ENCODE results near the gene SPAG16. TPM values are rescaled to one million over a fixed set of nuclear protein-coding genes. Genes with fewer than 3 reads are reported as not detected.

The SPAG16 gene
- total RNA-seq, 1 experiment from 2014 or later = 17.3 TPM

DNA sequence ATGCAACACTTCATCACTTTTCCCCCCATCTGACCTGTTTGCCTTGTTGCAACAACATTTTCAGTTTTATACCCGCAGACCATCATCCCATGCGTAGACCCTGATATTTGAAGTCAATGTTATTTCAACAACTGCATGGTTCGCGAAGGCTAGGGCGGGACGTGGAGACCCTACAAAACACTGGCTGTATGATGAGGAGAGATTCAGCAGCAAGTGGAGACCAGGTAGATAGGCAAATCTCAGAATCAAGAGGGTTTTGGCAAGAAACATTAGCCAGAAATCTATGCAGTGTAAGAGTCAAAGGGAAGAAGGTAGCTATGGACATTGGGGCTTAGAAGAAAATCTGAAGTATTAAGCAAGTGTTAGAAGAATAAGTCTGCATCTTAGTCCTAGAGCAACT is 42.4 kb upstream of the SPAG16 start:
- H3K9ac ChIP-seq (ENCODE audit: extremely low read depth, insufficient read length, low read length) = no peak overlapping the region
- H3K14ac ChIP-seq (ENCODE audit: insufficient read depth, low read length) = no peak overlapping the region
- H3T11ph ChIP-seq (ENCODE audit: low read length) = no peak overlapping the region
- no peak overlapping the region for H2BK12ac ChIP-seq (ENCODE audit: insufficient read length, low read depth, low read length)
- H2BK15ac ChIP-seq (ENCODE audit: low read depth, low read length) = no peak overlapping the region
- H2BK20ac ChIP-seq (ENCODE audit: low read depth, low read length, poor library complexity, severe bottlenecking) = no peak overlapping the region
- Mint-ChIP-seq H3K4me3 (no peak overlapping the region), H3K4me1 (peaks cover 6 to 8% of the 10 kb centered on the region in 2 experiments), H3K27ac (no peak overlapping the region), H3K9me3 (no peaks in the 10 kb centered on the region), H3K36me3 (ENCODE audit: insufficient read depth in 1 of 3, low read depth in 3 of 3) (no peaks in the 10 kb centered on the region), H3K27me3 (ENCODE audit: low read depth) (no peaks in the 10 kb centered on the region)
- H3K56ac ChIP-seq (ENCODE audit: insufficient read length, low read depth, low read length) = no peak overlapping the region
- no peak overlapping the region for H3K4ac ChIP-seq (ENCODE audit: low read depth, low read length)
- no peak overlapping the region for H3K4me2 ChIP-seq (ENCODE audit: insufficient read depth, insufficient read length, low read length)
- no peaks in the 10 kb centered on the region for H4K20me1 ChIP-seq (ENCODE audit: control insufficient read depth, insufficient read depth, insufficient read length)
- no peaks in the 10 kb centered on the region for H3K23me2 ChIP-seq (ENCODE audit: insufficient read length, low read depth, low read length, poor library complexity, severe bottlenecking)
- no peak overlapping the region for H3K18ac ChIP-seq (ENCODE audit: insufficient read length, low read depth, low read length)
- no peak overlapping the region for H4K8ac ChIP-seq (replicated peaks; ENCODE audit: insufficient read length, low read depth, low read length)
- no peak overlapping the region for H3K23ac ChIP-seq (ENCODE audit: insufficient read length, low read depth, low read length)
- TF ChIP-seq, protein P1, sequence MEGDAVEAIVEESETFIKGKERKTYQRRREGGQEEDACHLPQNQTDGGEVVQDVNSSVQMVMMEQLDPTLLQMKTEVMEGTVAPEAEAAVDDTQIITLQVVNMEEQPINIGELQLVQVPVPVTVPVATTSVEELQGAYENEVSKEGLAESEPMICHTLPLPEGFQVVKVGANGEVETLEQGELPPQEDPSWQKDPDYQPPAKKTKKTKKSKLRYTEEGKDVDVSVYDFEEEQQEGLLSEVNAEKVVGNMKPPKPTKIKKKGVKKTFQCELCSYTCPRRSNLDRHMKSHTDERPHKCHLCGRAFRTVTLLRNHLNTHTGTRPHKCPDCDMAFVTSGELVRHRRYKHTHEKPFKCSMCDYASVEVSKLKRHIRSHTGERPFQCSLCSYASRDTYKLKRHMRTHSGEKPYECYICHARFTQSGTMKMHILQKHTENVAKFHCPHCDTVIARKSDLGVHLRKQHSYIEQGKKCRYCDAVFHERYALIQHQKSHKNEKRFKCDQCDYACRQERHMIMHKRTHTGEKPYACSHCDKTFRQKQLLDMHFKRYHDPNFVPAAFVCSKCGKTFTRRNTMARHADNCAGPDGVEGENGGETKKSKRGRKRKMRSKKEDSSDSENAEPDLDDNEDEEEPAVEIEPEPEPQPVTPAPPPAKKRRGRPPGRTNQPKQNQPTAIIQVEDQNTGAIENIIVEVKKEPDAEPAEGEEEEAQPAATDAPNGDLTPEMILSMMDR (conservative IDR thresholded peaks at IDR 0.05) = no peak
- H2AFZ ChIP-seq (ENCODE audit: low read length) = no peak overlapping the region
- no peak overlapping the region for H3K27ac ChIP-seq (ENCODE audit: insufficient read length, low read depth, low read length)
- H4K91ac ChIP-seq (ENCODE audit: insufficient read length, low read depth, low read length) = no peak overlapping the region
- no peak overlapping the region for H2BK120ac ChIP-seq (ENCODE audit: low read depth, low read length, poor library complexity, severe bottlenecking)
- H2AK5ac ChIP-seq (ENCODE audit: insufficient read length, low read length) = no peak overlapping the region
- H4K5ac ChIP-seq (ENCODE audit: insufficient read length, low read depth, low read length) = no peak overlapping the region
- H3K9me3 ChIP-seq (ENCODE audit: control insufficient read depth, low read depth, low read length) = no peaks in the 10 kb centered on the region
- no peaks in the 10 kb centered on the region for H3K79me2 ChIP-seq (ENCODE audit: insufficient read depth, low read length)
- H3K79me1 ChIP-seq (ENCODE audit: insufficient read depth, low read depth, low read length, poor library complexity, severe bottlenecking) = no peaks in the 10 kb centered on the region
- H3K4me1 ChIP-seq (ENCODE audit: insufficient read depth, low read length) = no peaks in the 10 kb centered on the region; the same call in 1 of the 2 replicates
- H2BK5ac ChIP-seq (ENCODE audit: insufficient read length, low read length) = no peak overlapping the region
- no CpG with 5 or more reads among the region's 6 CpGs for WGBS (ENCODE audit: extremely low coverage, insufficient read length, low lambda C conversion rate)
- DNase-seq = no peak
- H3K27me3 ChIP-seq (ENCODE audit: insufficient read depth, low read length) = no peaks in the 10 kb centered on the region

Measured in H9 (cell line).